ENCODE data around the gene ARMC6. TPM values are rescaled to one million over a fixed set of nuclear protein-coding genes. Genes with fewer than 3 reads are reported as not detected.

Gene ARMC6
- total RNA-seq, 1 donor from 2014 or later = 78.2 TPM

DNA sequence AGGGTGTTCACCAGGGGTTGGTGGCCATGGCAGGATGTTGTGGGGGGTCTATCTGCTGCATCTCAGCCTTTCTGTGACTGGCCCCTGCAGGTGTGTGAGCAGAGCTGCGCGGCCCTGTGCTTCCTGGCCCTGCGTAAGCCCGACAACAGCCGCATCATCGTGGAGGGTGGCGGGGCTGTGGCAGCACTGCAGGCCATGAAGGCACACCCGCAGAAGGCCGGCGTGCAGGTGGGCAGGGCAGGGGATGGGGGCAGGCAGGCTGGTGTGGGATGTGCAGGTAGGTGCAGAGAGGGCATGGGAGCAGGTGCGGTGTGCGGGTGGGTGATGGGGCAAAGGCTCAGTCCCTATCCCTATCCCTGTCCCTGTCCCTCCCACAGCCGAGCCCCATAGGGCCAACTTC lies 22.3 kb downstream of the ARMC6 start:
- no peak for FAIRE-seq

DNA sequence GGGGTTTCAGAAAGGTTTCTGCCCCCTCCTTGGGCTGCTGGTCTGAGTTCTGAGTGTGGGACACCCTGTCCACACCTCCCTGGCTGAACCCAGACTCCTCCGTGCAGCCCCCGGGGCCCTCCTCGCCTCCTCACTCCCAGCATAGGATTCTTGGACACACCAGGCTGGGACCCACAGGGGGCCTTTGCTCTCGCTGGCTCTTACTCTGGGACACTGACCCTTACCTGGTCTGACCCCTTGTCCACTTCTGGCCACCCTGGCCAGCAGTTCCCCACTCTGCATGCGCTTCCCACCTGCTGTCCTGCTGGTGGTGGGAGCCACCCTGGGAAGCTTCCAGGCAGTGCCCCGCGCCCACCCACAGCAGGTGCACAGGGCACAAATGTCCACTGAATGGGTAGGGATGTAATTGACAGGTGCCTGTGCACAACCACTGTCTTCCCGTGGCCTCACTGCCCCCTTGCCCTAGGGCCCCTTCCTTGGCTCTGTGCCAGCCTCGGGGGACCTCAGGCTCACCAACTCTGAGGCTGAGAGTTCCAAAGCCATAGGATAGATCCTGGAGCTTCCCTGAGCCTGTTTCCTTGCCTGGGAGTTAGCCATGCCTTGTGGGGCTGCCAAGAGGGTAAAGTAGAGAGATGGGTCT lies 23.4 kb downstream of the ARMC6 start:
- DNase-seq (ENCODE audit: low read depth) = no peak
- TF ChIP-seq, protein P1, sequence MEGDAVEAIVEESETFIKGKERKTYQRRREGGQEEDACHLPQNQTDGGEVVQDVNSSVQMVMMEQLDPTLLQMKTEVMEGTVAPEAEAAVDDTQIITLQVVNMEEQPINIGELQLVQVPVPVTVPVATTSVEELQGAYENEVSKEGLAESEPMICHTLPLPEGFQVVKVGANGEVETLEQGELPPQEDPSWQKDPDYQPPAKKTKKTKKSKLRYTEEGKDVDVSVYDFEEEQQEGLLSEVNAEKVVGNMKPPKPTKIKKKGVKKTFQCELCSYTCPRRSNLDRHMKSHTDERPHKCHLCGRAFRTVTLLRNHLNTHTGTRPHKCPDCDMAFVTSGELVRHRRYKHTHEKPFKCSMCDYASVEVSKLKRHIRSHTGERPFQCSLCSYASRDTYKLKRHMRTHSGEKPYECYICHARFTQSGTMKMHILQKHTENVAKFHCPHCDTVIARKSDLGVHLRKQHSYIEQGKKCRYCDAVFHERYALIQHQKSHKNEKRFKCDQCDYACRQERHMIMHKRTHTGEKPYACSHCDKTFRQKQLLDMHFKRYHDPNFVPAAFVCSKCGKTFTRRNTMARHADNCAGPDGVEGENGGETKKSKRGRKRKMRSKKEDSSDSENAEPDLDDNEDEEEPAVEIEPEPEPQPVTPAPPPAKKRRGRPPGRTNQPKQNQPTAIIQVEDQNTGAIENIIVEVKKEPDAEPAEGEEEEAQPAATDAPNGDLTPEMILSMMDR (IDR thresholded peaks at IDR 0.05; ENCODE audit: insufficient read depth, low read length, severe bottlenecking) = no peak
- no peaks in the 10 kb centered on the region for H3K27me3 ChIP-seq (ENCODE audit: control insufficient read depth, insufficient read depth, low read length)
- no peak overlapping the region for H3K4me3 ChIP-seq (ENCODE audit: low read depth, low read length)
- H3K36me3 ChIP-seq (ENCODE audit: control insufficient read depth, insufficient read depth, low read length) = peaks cover 38% of the 10 kb centered on the region
- no peak for FAIRE-seq

More for the DNA sequence above, 22.3 kb downstream of the ARMC6 start:
- TF ChIP-seq, protein P1 (IDR thresholded peaks at IDR 0.05; ENCODE audit: insufficient read depth, low read length, severe bottlenecking) = no peak
- Histone ChIP-seq H3K36me3 (ENCODE audit: control insufficient read depth, insufficient read depth, low read length) (peaks cover 40% of the 10 kb centered on the region), H3K4me3 (ENCODE audit: low read depth, low read length) (no peak overlapping the region), H3K27me3 (ENCODE audit: control insufficient read depth, insufficient read depth, low read length) (no peaks in the 10 kb centered on the region)
- DNase-seq (ENCODE audit: low read depth) = no peak

DNA sequence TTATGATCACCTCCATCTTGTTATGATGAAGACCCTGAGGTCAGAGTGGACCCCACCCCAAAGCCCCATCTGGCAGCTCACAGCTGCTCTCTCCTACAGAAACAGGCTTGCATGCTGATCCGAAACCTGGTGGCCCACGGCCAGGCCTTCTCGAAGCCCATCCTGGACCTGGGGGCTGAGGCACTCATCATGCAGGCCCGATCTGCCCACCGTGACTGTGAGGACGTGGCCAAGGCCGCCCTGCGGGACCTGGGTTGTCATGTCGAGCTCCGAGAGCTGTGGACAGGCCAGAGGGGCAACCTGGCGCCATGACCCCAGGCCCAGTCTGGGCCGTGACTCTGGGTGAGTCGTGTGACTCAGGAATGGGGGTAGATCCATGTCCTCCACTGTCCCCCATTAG lies 23.9 kb downstream of the ARMC6 start:
- DNase-seq (ENCODE audit: low read depth) (no peak), FAIRE-seq (no peak)
- H3K36me3 ChIP-seq (ENCODE audit: control insufficient read depth, insufficient read depth, low read length) = peaks cover 32% of the 10 kb centered on the region
- TF ChIP-seq, protein P1 (IDR thresholded peaks at IDR 0.05; ENCODE audit: insufficient read depth, low read length, severe bottlenecking) = no peak
- no peak overlapping the region for H3K4me3 ChIP-seq (ENCODE audit: low read depth, low read length)
- H3K27me3 ChIP-seq (ENCODE audit: control insufficient read depth, insufficient read depth, low read length) = no peaks in the 10 kb centered on the region

DNA sequence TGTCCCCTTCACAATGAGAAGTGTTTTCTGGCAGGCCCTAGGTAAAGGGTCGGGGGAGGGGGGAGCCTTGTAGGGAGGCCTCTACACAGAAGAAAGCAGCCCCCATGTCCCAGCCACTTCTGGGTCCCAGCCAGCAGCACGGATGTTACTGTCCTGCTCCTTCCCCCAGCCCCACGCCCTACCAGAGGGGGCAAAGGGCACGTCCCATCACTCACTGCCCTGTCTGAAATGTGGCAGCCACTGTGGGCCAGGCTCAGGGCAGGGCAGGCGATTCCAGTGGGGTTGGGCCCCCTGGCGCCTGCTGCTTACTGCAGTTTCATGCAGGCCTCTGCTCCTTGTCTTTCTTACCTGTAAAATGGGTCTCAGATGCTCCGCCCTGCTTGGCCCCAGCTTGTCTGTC lies 24.3 kb downstream of the ARMC6 start:
- Histone ChIP-seq H3K27me3 (ENCODE audit: control insufficient read depth, insufficient read depth, low read length) (no peaks in the 10 kb centered on the region), H3K4me3 (ENCODE audit: low read depth, low read length) (no peak overlapping the region), H3K36me3 (ENCODE audit: control insufficient read depth, insufficient read depth, low read length) (peaks cover 30% of the 10 kb centered on the region)
- DNase-seq (ENCODE audit: low read depth) = no peak
- TF ChIP-seq, protein P1 (IDR thresholded peaks at IDR 0.05; ENCODE audit: insufficient read depth, low read length, severe bottlenecking) = no peak
- FAIRE-seq = no peak

DNA sequence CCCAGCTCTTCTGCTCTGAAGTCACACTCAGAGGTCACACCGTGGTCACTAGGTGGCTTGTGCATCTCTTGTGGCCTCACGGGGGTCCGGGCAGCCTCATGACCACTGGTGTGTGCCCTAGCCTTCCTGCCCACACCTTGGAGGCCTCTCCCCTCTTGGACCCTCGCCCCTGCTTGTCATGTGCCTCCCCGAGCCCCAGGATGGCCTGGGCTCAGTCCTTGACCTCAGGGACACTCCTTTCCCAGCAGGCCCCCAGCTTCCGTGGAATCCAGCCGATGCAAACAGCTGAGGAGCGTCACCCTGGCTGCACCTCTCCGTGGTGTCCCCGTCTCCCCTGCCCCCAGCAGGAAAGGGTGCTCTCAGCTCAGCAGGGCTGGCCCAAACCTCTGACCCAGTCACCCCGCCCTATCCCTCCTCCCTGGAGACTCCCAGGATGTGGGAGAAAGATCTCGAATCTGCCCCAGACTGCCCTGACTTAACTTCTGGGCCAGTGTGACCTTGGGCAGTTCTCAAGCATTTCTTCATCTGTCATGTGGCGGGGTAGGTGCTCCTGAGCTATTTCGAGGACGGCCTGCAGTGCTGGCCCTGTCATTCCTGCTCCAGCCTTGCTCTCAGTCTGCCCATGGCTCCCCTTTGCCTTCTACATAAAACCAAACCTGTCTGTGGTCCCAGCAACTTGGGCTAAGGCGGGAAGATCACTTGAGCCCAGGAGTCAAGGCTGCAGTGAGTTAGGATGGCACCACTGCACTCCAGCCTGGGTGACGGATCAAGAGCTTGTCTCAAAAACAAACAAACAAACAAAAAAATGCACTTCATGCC lies 25.8 kb downstream of the ARMC6 start:
- FAIRE-seq (no peak), DNase-seq (ENCODE audit: low read depth) (no peak)
- no peak overlapping the region for H3K4me3 ChIP-seq (ENCODE audit: low read depth, low read length)
- TF ChIP-seq, protein P1 (IDR thresholded peaks at IDR 0.05; ENCODE audit: insufficient read depth, low read length, severe bottlenecking) = no peak
- H3K27me3 ChIP-seq (ENCODE audit: control insufficient read depth, insufficient read depth, low read length) = no peaks in the 10 kb centered on the region
- H3K36me3 ChIP-seq (ENCODE audit: control insufficient read depth, insufficient read depth, low read length) = peaks cover 27% of the 10 kb centered on the region
